GM12891 (cell line): ENCODE data around the gene PPM1H. TPM values are rescaled to one million over a fixed set of nuclear protein-coding genes. Genes with fewer than 3 reads are reported as not detected.

Experiments used
- DNase-seq: peaks from one replicate; pipeline ENCODE4 v3.0.0; 2011; ENCODE audit warnings: low spot score; ENCODE audit not compliant: insufficient read length
- FAIRE-seq: peaks from 2 replicates; lab custom pipeline; 2011; peaks lifted over from hg19 to GRCh38; lab: Jason Lieb, UNC
- PAX5 ChIP-seq: IDR thresholded peaks from 2 replicates; pipeline ENCODE4 v1.6.1; 2011; ENCODE audit warnings: low read length, moderate library complexity, mild to moderate bottlenecking; ENCODE audit not compliant: insufficient read depth, severe bottlenecking
- POLR2A ChIP-seq: IDR thresholded peaks from 2 replicates; pipeline ENCODE4 v1.6.1; 2011; ENCODE audit warnings: low read depth, low read length, control low read depth
- POLR2AphosphoS5 ChIP-seq: IDR thresholded peaks from 2 replicates; pipeline ENCODE4 v1.6.1; 2011; ENCODE audit warnings: low read depth, low read length, control low read depth
- POU2F2 ChIP-seq: IDR thresholded peaks from 2 replicates; pipeline ENCODE4 v1.6.1; 2011; ENCODE audit warnings: low read depth, mild to moderate bottlenecking, control low read depth, low read length, moderate library complexity
- SPI1 ChIP-seq: IDR thresholded peaks from 2 replicates; pipeline ENCODE4 v1.6.1; 2011; ENCODE audit warnings: low read depth, low read length, control low read depth
- TAF1 ChIP-seq: IDR thresholded peaks from 2 replicates; pipeline ENCODE4 v1.6.1; 2011; ENCODE audit warnings: low read depth, low read length, control low read depth
- polyA plus RNA-seq: library from polyadenylated mRNA; unstranded; fragments of >200 nt; gene quantifications from one replicate; pipeline ENCODE4 v1.2.1, GENCODE V29; 2012; ENCODE audit warnings: low read depth, missing spikeins, inconsistent platforms; ENCODE audit not compliant: missing spikeins

Gene PPM1H, protein sequence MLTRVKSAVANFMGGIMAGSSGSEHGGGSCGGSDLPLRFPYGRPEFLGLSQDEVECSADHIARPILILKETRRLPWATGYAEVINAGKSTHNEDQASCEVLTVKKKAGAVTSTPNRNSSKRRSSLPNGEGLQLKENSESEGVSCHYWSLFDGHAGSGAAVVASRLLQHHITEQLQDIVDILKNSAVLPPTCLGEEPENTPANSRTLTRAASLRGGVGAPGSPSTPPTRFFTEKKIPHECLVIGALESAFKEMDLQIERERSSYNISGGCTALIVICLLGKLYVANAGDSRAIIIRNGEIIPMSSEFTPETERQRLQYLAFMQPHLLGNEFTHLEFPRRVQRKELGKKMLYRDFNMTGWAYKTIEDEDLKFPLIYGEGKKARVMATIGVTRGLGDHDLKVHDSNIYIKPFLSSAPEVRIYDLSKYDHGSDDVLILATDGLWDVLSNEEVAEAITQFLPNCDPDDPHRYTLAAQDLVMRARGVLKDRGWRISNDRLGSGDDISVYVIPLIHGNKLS
- 0.72 TPM for polyA plus RNA-seq

DNA sequence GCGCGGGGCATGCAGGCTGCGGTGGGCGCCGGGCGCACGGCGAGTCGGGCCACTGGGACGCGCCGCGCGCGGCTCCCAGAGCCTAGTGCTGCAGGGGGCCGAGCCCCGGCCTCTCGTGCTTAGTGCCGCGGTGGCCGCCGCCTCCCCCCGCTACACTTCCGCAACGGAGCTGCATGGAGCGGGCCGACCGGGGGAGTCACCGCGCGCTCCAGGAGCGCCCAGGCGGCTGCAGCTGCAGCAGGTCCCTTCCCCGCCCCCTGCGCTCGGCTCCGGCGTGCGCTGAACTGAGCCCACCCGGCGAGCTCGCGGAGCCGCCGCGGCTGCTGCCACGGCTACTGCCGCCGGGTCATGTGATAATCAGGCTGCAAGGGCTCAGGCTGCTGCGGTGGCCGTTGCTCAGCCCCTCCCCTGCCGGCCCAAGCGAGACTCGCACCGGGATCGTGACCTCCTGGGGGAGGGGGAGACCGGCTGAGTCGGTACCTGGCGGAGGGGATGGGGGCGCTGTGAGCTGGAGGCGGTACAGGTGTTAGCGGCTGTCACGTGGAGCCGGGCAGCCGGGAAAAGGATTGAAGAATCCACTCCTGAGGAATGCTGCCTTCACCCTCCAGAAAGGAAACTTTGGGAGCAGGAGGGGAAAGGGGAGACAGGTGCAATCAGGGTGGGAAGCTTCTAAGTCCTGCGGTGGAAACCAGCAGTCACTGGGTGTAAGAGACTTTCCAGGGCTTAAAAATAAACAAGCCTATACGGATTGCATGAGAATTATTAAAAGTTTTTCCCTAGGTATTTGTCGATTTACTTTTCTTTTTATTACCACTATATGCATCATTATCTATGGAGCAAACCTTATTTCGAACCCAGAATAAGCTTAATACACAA, at the start of gene PPM1H:
Gene PPM1H, minus strand, starts transcription at position 352 of the 876 bp plus-strand sequence. CDS start 414 bp downstream, outside the sequence.
- TF ChIP-seq PAX5 (no peak), SPI1 (no peak), POLR2AphosphoS5 (no peak), POLR2A (no peak), TAF1 (no peak), POU2F2 (no peak)
- peak; percentile 73 for DNase-seq
- peak; percentile 81 for FAIRE-seq

- DNase-seq = no peak
- FAIRE-seq = no peak
- TF ChIP-seq POLR2A (no peak), POU2F2 (no peak), TAF1 (no peak), SPI1 (no peak), PAX5 (no peak), POLR2AphosphoS5 (no peak)
Observed at GRCh38 chr12:62983594-62983993, 48.6 kb upstream of the PPM1H start.

GRCh38 chr12:62978768-62979167, 43.8 kb upstream of the PPM1H start:
- FAIRE-seq (no peak), DNase-seq (no peak)
- TF ChIP-seq POLR2A (no peak), SPI1 (0 out of 2 replicates have a peak, but pooled peaks have one; percentile 24)

GRCh38 chr12:62977883-62978282, 42.9 kb upstream of the PPM1H start:
- no peak for FAIRE-seq
- DNase-seq = no peak
- TF ChIP-seq POU2F2 (no peak), POLR2AphosphoS5 (no peak), PAX5 (no peak), SPI1 (no peak), TAF1 (no peak), POLR2A (no peak)

- DNase-seq (no peak), FAIRE-seq (no peak)
- TF ChIP-seq TAF1 (no peak), POLR2AphosphoS5 (no peak), POLR2A (no peak), PAX5 (no peak), POU2F2 (no peak), SPI1 (no peak)
Observed at GRCh38 chr12:62977418-62977817, 42.5 kb upstream of the PPM1H start.

GRCh38 chr12:62976110-62976662, 41.2 kb upstream of the PPM1H start:
- FAIRE-seq (no peak), DNase-seq (no peak)
- no peak for TF ChIP-seq TAF1
- no peak for TF ChIP-seq POU2F2
- no peak for TF ChIP-seq POLR2A
- no peak for TF ChIP-seq SPI1
- TF ChIP-seq POLR2AphosphoS5 = no peak
- no peak for TF ChIP-seq PAX5

DNA sequence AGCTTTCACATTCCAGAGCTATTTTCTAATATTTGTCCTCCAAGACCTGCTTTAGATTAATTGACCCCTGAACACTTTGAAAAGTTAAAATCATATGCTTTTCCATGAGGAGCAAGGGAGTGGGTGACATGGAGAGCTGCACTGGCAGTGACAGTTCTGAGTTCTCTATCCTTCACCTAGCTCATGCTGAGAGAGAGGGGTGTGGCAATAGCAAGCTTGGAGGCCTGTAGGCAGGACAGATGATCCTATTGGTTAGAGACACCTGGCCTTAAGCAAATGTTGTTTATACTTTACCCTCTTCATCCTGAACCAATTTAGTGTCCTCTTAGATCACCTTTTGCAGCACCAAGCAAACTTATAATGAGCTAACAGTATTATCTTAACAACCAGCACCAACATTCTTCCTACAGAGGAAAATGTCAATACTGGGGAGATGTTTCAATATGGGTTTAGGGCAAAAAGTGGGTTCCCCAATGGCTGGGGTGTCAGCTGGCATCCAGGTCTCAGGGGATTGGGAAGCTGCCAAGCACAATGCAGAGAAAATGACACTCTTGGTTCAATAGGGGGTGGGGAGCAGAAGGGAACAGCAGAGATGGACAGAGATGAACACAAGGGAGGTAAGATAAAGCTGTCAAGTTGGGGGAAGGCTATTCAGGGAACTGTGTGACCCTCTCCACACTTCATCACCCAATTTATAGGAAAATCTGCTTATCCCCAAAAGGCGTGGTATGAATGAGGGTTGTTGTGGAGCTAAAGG, 37.0 kb upstream of the PPM1H start:
- no peak for FAIRE-seq
- no peak for TF ChIP-seq SPI1
- TF ChIP-seq PAX5 = no peak
- no peak for TF ChIP-seq POU2F2
- TF ChIP-seq TAF1 = no peak
- no peak for DNase-seq

GRCh38 chr12:62969695-62970094, 34.7 kb upstream of the PPM1H start:
- TF ChIP-seq SPI1 (no peak), TAF1 (no peak), POU2F2 (no peak), POLR2AphosphoS5 (no peak), PAX5 (no peak), POLR2A (no peak)
- DNase-seq (no peak), FAIRE-seq (no peak)

GRCh38 chr12:62967701-62968100, 32.8 kb upstream of the PPM1H start:
- DNase-seq = no peak
- no peak for FAIRE-seq
- TF ChIP-seq POLR2A (no peak), SPI1 (no peak), POU2F2 (no peak), PAX5 (no peak), TAF1 (no peak), POLR2AphosphoS5 (no peak)
